Measurements from ENCODE around the gene CAPN5. TPM values are rescaled to one million over a fixed set of nuclear protein-coding genes. Genes with fewer than 3 reads are reported as not detected.
A peak's percentile ranks its signal among the peaks of the same experiment; 100 is the strongest.

The CAPN5 gene
- total RNA-seq, 1 donor from 2014 or later, result 18.3 TPM

DNA sequence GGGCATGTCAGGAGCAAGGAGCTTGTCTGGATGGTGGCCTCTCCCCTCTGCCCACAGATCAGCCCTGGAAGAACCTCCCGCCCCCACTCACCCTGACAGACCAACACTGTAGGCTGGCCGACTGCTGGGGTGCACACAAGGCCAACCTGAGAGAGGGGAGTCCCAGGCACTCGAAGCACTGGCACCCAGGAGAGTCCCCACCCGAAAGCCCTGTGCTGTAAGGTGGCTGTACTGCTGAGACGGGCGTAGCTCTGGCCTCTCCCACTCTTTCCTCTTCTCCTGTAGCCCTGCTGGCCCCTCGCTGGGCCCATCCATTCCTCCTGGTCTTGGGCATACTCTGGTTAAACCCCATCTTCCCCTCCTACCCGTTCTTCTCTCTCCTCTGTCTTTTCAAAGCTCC lies 101.0 kb downstream of the CAPN5 start:
- H3K4me3 Mint-ChIP-seq, result no peak overlapping the region
- H3K27me3 Mint-ChIP-seq (ENCODE audit: low read depth), result no peaks in the 10 kb centered on the region
- DNase-seq (ENCODE audit: low spot score in 2 of 2, unreplicated experiment in 2 of 2), result no peak
- H3K36me3 Mint-ChIP-seq, result no peaks in the 10 kb centered on the region
- H3K9me3 Mint-ChIP-seq, result no peaks in the 10 kb centered on the region
- TF ChIP-seq, protein P1, sequence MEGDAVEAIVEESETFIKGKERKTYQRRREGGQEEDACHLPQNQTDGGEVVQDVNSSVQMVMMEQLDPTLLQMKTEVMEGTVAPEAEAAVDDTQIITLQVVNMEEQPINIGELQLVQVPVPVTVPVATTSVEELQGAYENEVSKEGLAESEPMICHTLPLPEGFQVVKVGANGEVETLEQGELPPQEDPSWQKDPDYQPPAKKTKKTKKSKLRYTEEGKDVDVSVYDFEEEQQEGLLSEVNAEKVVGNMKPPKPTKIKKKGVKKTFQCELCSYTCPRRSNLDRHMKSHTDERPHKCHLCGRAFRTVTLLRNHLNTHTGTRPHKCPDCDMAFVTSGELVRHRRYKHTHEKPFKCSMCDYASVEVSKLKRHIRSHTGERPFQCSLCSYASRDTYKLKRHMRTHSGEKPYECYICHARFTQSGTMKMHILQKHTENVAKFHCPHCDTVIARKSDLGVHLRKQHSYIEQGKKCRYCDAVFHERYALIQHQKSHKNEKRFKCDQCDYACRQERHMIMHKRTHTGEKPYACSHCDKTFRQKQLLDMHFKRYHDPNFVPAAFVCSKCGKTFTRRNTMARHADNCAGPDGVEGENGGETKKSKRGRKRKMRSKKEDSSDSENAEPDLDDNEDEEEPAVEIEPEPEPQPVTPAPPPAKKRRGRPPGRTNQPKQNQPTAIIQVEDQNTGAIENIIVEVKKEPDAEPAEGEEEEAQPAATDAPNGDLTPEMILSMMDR (IDR thresholded peaks at IDR 0.05; ENCODE audit: unreplicated experiment), result no peak
- peaks cover 12% of the 10 kb centered on the region for H3K4me1 Mint-ChIP-seq
- H3K27ac Mint-ChIP-seq, result no peak overlapping the region

DNA sequence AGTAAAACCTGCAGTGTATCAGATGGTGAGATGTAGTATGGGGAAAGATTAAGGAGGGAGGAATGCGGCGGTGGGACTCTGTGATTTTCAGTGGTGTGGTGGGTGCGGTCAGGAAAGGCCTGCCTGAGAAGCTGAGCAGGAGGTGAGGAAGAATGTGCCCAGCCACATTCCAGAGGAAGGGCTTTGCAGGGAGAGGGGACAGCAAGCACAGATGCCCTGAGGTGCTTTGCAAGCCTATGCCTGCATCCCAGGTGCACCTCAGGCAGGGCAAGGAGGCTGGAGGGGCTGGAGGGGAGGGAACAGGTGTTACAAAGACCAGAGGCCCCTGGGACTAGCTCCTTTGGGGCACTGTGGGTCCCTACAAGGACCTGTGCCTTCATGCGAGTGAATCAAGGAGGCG lies 103.3 kb downstream of the CAPN5 start:
- H3K36me3 Mint-ChIP-seq, result no peaks in the 10 kb centered on the region
- no peaks in the 10 kb centered on the region for H3K27me3 Mint-ChIP-seq (ENCODE audit: low read depth)
- no peak overlapping the region for H3K4me3 Mint-ChIP-seq
- H3K4me1 Mint-ChIP-seq, result peaks cover 19% of the 10 kb centered on the region
- TF ChIP-seq, protein P1 (IDR thresholded peaks at IDR 0.05; ENCODE audit: unreplicated experiment), result no peak
- H3K27ac Mint-ChIP-seq, result peak overlapping the region; percentile 83
- no peak for DNase-seq (ENCODE audit: low spot score in 2 of 2, unreplicated experiment in 2 of 2)
- no peaks in the 10 kb centered on the region for H3K9me3 Mint-ChIP-seq

DNA sequence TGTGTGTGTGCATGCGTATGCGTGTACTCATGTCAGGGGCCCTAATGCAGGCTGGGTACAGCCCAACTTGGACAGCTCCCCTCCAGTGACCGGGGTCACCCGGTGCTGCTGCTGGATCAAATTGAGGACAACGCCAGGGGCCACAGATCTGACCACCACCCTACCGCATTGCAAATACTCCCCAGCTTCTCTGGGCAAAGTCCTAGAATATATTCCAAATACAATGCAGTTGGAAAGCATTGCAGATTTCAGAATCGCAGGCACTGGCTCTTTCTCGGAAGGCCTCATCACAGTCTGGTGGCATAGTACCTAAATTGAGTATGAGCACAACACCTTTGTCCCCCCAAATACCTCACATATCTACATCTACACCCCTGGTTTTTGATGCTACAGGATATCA lies 104.5 kb downstream of the CAPN5 start:
- H3K9me3 Mint-ChIP-seq, result no peaks in the 10 kb centered on the region
- no peak for DNase-seq (ENCODE audit: low spot score in 2 of 2, unreplicated experiment in 2 of 2)
- no peaks in the 10 kb centered on the region for H3K36me3 Mint-ChIP-seq
- H3K27ac Mint-ChIP-seq, result no peak overlapping the region
- TF ChIP-seq, protein P1 (IDR thresholded peaks at IDR 0.05; ENCODE audit: unreplicated experiment), result no peak
- H3K4me3 Mint-ChIP-seq, result no peak overlapping the region
- H3K4me1 Mint-ChIP-seq, result peaks cover 19% of the 10 kb centered on the region
- no peaks in the 10 kb centered on the region for H3K27me3 Mint-ChIP-seq (ENCODE audit: low read depth)

DNA sequence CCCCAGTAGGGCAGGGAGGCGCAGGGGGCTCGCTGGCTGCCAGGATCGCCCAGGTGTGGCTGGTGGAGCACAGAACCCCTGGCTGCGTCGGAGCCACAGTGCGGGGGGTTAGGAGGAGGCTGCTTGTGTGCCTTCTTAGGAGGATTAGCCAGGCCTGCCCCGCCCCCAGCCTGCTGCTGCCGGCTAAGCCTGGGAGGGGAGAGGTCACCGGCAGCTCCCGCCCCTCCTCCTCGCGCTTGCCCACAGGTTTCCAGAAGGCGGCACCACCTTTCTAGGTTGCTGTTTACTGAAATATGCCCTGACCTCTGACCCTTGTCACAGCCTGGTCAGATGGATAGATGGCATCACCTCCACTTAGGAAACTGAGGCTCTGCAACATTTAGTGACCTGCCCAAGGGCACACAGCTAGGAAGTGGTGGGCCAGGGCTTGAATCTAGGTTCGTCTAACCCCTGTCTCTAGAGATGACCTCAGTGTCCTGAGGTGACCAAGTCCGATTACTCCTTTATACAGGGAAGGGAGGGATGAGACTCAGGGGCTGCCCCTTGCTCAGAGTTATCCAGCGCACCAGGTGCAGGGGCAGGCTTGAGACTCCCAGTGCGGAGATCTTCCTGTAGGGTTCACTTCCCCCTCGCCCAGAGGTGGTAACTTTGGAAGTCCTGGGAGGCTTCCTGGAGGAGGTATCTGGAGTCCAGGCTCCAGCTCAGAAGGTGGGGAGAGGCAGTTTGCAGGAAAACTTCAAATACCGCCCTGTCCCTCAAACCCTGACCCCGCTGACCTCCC lies 105.3 kb downstream of the CAPN5 start:
- Mint-ChIP-seq H3K36me3 (no peaks in the 10 kb centered on the region), H3K27me3 (ENCODE audit: low read depth) (no peaks in the 10 kb centered on the region), H3K4me1 (peaks cover 19% of the 10 kb centered on the region), H3K27ac (no peak overlapping the region), H3K4me3 (no peak overlapping the region), H3K9me3 (no peaks in the 10 kb centered on the region)
- DNase-seq (ENCODE audit: low spot score in 2 of 2, unreplicated experiment in 2 of 2), result no peak
- TF ChIP-seq, protein P1 (IDR thresholded peaks at IDR 0.05; ENCODE audit: unreplicated experiment), result no peak

DNA sequence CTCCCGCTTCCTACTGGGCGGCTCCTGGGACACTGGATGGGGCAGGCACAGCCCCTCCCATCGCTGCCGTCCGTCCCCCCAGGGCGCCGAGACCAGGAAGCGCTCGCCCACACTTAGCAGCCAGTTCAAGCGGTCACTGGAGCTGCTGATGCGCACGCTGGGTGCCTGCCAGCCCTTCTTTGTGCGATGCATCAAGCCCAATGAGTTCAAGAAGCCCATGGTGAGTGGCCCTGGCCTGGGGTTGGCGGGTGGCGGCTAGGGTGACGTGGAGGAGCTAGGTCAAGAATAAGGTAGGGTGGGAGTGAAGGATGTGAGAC lies 105.9 kb downstream of the CAPN5 start:
- H3K27me3 Mint-ChIP-seq (ENCODE audit: low read depth), result no peaks in the 10 kb centered on the region
- H3K9me3 Mint-ChIP-seq, result no peaks in the 10 kb centered on the region
- H3K4me3 Mint-ChIP-seq, result no peak overlapping the region
- H3K36me3 Mint-ChIP-seq, result no peaks in the 10 kb centered on the region
- peaks cover 19% of the 10 kb centered on the region for H3K4me1 Mint-ChIP-seq
- H3K27ac Mint-ChIP-seq, result no peak overlapping the region
- no peak for DNase-seq (ENCODE audit: low spot score in 2 of 2, unreplicated experiment in 2 of 2)
- TF ChIP-seq, protein P1 (IDR thresholded peaks at IDR 0.05; ENCODE audit: unreplicated experiment), result no peak
